ENCODE data around the gene TEX10. TPM values are rescaled to one million over a fixed set of nuclear protein-coding genes. Genes with fewer than 3 reads are reported as not detected.
A peak's percentile ranks its signal among the peaks of the same experiment; 100 is the strongest.

TEX10 gene
- total and polyA plus RNA-seq, 2 donors (not counting 1 experiment from before 2014, with no cell fraction given) = 23.6 to 24.9 TPM

DNA sequence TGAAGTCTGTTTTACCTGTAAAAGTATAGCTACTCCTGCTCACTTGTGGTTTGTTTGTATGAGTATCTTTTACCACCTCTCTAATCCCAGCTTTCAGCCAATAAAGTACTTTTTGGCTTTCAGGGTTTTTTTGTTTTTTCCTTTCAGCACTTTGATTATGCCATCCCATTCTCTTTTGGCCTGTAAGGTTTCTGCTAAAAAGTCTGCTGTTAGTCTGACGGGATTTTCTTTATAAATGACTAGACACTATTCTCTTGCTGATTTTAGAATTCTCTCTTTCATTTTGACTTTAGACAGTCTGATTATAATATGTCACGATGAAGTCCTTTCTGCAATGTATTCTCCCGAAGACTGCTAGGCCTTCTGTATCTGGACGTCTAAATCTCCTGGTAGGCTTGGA, 37.2 kb downstream of the TEX10 start:
- H3K79me2 ChIP-seq (ENCODE audit: control insufficient read depth, insufficient read depth, low read length) = no peaks in the 10 kb centered on the region

DNA sequence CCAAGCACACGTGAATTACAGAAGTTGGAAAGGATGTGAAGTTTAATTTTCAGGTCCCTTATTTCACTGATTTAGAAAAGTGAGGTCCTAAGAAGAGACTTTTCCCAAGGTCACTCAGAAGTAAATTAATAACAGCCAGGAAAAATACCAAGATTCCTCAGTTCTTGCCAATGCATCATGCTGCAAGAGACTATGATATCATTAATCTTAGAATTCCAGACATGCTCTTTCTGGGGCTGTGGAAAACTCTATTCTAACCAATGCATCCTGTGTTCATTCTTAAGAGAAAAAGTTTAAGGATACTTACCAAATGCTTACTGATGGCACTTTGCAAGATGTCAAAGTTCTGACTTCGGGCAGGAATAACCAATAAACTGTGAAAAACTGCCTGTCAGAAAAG, 42.8 kb downstream of the TEX10 start:
- Histone ChIP-seq H2AFZ (ENCODE audit: low read length) (no peak overlapping the region), H4K20me1 (ENCODE audit: control insufficient read depth, extremely low read depth, insufficient read depth, low read length) (no peaks in the 10 kb centered on the region), H3K36me3 (ENCODE audit: control insufficient read depth, insufficient read depth, low read length) (no peaks in the 10 kb centered on the region), H3K79me2 (ENCODE audit: control insufficient read depth, insufficient read depth, low read length) (no peaks in the 10 kb centered on the region), H3K27me3 (ENCODE audit: control insufficient read depth, insufficient read depth, low read length) (no peaks in the 10 kb centered on the region), H3K9me3 (ENCODE audit: control insufficient read depth, insufficient read depth, low read depth, low read length) (no peaks in the 10 kb centered on the region), H3K4me2 (ENCODE audit: extremely low read depth, insufficient read depth, low read length) (no peak overlapping the region), H3K4me3 (replicated peaks in 1 of 4; ENCODE audit: control extremely low read depth in 1 of 4, insufficient read depth in 1 of 4, low read depth in 3 of 4, low read length in 4 of 4) (no peak overlapping the region), H3K9ac (ENCODE audit: insufficient read depth, low read length) (no peak overlapping the region), H3K27ac (ENCODE audit: insufficient read depth, low read length) (no peak overlapping the region), H3K4me1 (ENCODE audit: control insufficient read depth, extremely low read depth, insufficient read depth, low read length) (no peaks in the 10 kb centered on the region)
- DNase-seq (ENCODE audit: low read depth in 2 of 2) = peak in 1 of 2 donors; percentile 62
- TF ChIP-seq, protein P1, sequence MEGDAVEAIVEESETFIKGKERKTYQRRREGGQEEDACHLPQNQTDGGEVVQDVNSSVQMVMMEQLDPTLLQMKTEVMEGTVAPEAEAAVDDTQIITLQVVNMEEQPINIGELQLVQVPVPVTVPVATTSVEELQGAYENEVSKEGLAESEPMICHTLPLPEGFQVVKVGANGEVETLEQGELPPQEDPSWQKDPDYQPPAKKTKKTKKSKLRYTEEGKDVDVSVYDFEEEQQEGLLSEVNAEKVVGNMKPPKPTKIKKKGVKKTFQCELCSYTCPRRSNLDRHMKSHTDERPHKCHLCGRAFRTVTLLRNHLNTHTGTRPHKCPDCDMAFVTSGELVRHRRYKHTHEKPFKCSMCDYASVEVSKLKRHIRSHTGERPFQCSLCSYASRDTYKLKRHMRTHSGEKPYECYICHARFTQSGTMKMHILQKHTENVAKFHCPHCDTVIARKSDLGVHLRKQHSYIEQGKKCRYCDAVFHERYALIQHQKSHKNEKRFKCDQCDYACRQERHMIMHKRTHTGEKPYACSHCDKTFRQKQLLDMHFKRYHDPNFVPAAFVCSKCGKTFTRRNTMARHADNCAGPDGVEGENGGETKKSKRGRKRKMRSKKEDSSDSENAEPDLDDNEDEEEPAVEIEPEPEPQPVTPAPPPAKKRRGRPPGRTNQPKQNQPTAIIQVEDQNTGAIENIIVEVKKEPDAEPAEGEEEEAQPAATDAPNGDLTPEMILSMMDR (conservative IDR thresholded peaks at IDR 0.05 in 1 of 2, IDR thresholded peaks at IDR 0.05 in 1 of 2; ENCODE audit: low read depth in 1 of 2, low read length in 2 of 2) = no peak
- TF ChIP-seq EZH2 (IDR thresholded peaks at IDR 0.05; ENCODE audit: low read length, missing control alignments) = no peak

More for the DNA sequence above, 37.2 kb downstream of the TEX10 start:
- no peak overlapping the region for H3K4me3 ChIP-seq (replicated peaks in 1 of 4; ENCODE audit: control extremely low read depth in 1 of 4, insufficient read depth in 1 of 4, low read depth in 3 of 4, low read length in 4 of 4)
- no peak for DNase-seq (ENCODE audit: low read depth in 2 of 2)
- TF ChIP-seq, protein P1 (conservative IDR thresholded peaks at IDR 0.05 in 1 of 2, IDR thresholded peaks at IDR 0.05 in 1 of 2; ENCODE audit: low read depth in 1 of 2, low read length in 2 of 2) = no peak
- TF ChIP-seq EZH2 (IDR thresholded peaks at IDR 0.05; ENCODE audit: low read length, missing control alignments) = no peak
- no peak overlapping the region for H3K9ac ChIP-seq (ENCODE audit: insufficient read depth, low read length)
- no peak overlapping the region for H3K4me2 ChIP-seq (ENCODE audit: extremely low read depth, insufficient read depth, low read length)
- H2AFZ ChIP-seq (ENCODE audit: low read length) = no peak overlapping the region
- no peaks in the 10 kb centered on the region for H3K36me3 ChIP-seq (ENCODE audit: control insufficient read depth, insufficient read depth, low read length)
- peaks cover 2% of the 10 kb centered on the region for H3K4me1 ChIP-seq (ENCODE audit: control insufficient read depth, extremely low read depth, insufficient read depth, low read length)
- no peaks in the 10 kb centered on the region for H3K27me3 ChIP-seq (ENCODE audit: control insufficient read depth, insufficient read depth, low read length)
- no peaks in the 10 kb centered on the region for H3K9me3 ChIP-seq (ENCODE audit: control insufficient read depth, insufficient read depth, low read depth, low read length)
- H3K27ac ChIP-seq (ENCODE audit: insufficient read depth, low read length) = no peak overlapping the region
- no peaks in the 10 kb centered on the region for H4K20me1 ChIP-seq (ENCODE audit: control insufficient read depth, extremely low read depth, insufficient read depth, low read length)

DNA sequence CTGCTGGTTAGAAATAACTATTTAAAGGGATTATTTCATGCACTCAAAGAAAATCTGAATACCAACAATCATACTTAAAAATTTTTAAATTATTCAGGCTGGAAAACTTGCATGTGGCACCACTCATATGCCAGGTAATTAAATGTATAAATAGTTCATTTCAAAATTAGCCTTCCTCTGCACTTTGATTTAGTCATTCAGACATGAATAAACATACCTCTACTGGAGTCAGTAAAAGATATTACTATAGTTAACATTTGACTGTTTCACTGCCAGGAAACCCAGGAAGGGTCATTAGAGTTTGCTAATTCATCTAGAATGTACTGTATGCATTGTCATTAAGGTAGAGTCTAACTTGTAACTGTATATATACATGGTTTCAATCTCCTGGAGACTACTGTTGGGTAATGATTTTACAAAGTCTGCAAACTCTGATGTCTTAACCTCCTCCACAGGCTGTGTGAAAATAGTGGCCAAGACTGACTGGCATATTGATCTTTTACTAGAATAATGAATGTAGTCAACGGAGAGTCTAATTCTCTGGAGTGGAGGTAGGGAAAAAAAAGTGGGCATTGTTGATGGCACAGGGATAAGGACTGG, 43.7 kb downstream of the TEX10 start:
- Histone ChIP-seq H3K4me3 (replicated peaks in 1 of 4; ENCODE audit: control extremely low read depth in 1 of 4, insufficient read depth in 1 of 4, low read depth in 3 of 4, low read length in 4 of 4) (no peak overlapping the region), H3K4me2 (ENCODE audit: extremely low read depth, insufficient read depth, low read length) (no peak overlapping the region), H3K36me3 (ENCODE audit: control insufficient read depth, insufficient read depth, low read length) (no peaks in the 10 kb centered on the region), H3K79me2 (ENCODE audit: control insufficient read depth, insufficient read depth, low read length) (no peaks in the 10 kb centered on the region), H3K27ac (ENCODE audit: insufficient read depth, low read length) (peak overlapping the region; percentile 16), H3K9me3 (ENCODE audit: control insufficient read depth, insufficient read depth, low read depth, low read length) (no peaks in the 10 kb centered on the region), H4K20me1 (ENCODE audit: control insufficient read depth, extremely low read depth, insufficient read depth, low read length) (no peaks in the 10 kb centered on the region), H3K9ac (ENCODE audit: insufficient read depth, low read length) (no peak overlapping the region), H3K4me1 (ENCODE audit: control insufficient read depth, extremely low read depth, insufficient read depth, low read length) (no peaks in the 10 kb centered on the region), H3K27me3 (ENCODE audit: control insufficient read depth, insufficient read depth, low read length) (no peaks in the 10 kb centered on the region), H2AFZ (ENCODE audit: low read length) (no peak overlapping the region)
- DNase-seq (ENCODE audit: low read depth in 2 of 2) = peak; percentile 11 to 19
- TF ChIP-seq, protein P1 (conservative IDR thresholded peaks at IDR 0.05 in 1 of 2, IDR thresholded peaks at IDR 0.05 in 1 of 2; ENCODE audit: low read depth in 1 of 2, low read length in 2 of 2) = no peak
- TF ChIP-seq EZH2 (IDR thresholded peaks at IDR 0.05; ENCODE audit: low read length, missing control alignments) = no peak
